Vagina (tissue), 2 donors: ENCODE data around the gene OOSP4A.

Experiments used
- POLR2A ChIP-seq, 2 donors: fragments of 450-650 bp; IDR thresholded peaks; one replicate each; pipeline ENCODE4 v1.6.1; 2017; ENCODE audit warnings: antibody characterized with exemption in 2 of 2, mild to moderate bottlenecking in 2 of 2, moderate library complexity in 2 of 2
- TF ChIP-seq, protein P1 (sequence below), 3 experiments: fragments of 450-650 bp in 2 of 3; fragments of 200-600 bp in 1 of 3; sonication (generic) in 1 of 3; IDR thresholded peaks; one replicate each; pipeline ENCODE4 v1.5.1; 2017 to 2019; ENCODE audit warnings: antibody characterized with exemption in 3 of 3, mild to moderate bottlenecking in 2 of 3, moderate library complexity in 2 of 3

DNA sequence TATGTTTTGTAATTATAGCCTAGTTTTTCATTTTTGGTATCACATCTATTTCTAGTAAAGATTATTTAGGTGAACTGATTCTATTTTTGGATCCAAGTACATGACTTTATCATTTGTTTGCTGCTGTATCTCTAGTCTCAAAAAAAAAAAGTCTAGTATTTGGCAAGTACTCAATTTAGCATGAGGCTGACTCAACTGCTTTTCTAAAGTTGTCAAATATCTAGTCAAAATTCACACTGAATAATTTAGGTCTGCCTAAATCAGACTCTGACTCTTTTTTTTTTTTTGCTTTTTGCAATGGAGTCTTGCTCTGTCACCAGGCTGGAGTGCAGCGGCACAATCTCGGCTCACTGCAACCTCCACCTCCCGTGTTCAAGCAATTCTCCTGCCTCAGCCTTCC, 2.4 kb downstream of the OOSP4A start:
- TF ChIP-seq, protein P1, sequence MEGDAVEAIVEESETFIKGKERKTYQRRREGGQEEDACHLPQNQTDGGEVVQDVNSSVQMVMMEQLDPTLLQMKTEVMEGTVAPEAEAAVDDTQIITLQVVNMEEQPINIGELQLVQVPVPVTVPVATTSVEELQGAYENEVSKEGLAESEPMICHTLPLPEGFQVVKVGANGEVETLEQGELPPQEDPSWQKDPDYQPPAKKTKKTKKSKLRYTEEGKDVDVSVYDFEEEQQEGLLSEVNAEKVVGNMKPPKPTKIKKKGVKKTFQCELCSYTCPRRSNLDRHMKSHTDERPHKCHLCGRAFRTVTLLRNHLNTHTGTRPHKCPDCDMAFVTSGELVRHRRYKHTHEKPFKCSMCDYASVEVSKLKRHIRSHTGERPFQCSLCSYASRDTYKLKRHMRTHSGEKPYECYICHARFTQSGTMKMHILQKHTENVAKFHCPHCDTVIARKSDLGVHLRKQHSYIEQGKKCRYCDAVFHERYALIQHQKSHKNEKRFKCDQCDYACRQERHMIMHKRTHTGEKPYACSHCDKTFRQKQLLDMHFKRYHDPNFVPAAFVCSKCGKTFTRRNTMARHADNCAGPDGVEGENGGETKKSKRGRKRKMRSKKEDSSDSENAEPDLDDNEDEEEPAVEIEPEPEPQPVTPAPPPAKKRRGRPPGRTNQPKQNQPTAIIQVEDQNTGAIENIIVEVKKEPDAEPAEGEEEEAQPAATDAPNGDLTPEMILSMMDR (IDR thresholded peaks at IDR 0.05), result no peak
- TF ChIP-seq POLR2A (IDR thresholded peaks at IDR 0.05), result no peak
